ENCODE results near the gene KCNMA1.

Gene KCNMA1

GRCh38 chr10:77506517-77507200 is 130.9 kb downstream of the KCNMA1 start:
- DNase-seq (ENCODE audit: low read depth): no peak

- no peak for DNase-seq (ENCODE audit: low read depth)
Measured at GRCh38 chr10:77505431-77506334, 131.9 kb downstream of the KCNMA1 start.

DNA sequence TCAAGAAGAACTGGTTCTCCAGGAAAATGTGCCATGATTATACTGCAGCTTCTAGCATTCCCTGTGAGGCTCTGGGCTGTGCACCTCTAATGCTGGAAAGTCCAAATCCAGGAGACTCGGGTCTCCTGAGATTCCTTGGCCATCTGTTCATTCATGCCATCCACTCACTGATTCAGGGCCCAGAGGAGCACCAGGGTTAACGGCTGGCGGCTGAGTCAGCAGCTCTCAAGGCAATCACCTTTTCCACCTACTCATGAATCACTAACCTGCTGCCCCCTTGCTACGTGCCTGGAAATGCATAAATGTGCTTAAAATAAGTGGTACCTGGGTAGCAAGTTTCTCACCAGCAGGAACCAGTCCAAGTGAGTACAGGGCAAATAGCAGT is 132.7 kb downstream of the KCNMA1 start:
- no peak for DNase-seq (ENCODE audit: low read depth)

- DNase-seq (ENCODE audit: low read depth): no peak
Measured at GRCh38 chr10:77504196-77504872, 133.3 kb downstream of the KCNMA1 start.

DNA sequence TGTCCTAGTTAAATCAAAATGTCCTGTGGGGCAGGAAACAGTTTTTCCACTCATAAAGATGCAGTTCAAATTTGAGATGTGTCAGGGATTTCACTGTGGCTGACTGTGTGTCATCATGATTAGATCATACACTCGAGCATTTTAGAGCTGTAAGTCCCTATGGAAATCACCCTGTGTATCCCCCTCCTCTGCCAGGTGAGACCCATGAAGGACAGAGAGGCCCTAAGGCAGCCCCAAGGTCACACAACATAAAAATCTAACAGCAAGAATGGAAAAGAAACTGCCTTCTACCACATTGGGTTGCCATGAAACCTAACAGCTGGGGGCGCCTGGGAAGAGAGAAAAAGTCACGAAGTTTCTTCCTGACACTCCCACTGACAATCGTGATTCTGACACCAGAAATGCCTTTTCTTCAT is 135.8 kb downstream of the KCNMA1 start:
- DNase-seq (ENCODE audit: low read depth): no peak

DNA sequence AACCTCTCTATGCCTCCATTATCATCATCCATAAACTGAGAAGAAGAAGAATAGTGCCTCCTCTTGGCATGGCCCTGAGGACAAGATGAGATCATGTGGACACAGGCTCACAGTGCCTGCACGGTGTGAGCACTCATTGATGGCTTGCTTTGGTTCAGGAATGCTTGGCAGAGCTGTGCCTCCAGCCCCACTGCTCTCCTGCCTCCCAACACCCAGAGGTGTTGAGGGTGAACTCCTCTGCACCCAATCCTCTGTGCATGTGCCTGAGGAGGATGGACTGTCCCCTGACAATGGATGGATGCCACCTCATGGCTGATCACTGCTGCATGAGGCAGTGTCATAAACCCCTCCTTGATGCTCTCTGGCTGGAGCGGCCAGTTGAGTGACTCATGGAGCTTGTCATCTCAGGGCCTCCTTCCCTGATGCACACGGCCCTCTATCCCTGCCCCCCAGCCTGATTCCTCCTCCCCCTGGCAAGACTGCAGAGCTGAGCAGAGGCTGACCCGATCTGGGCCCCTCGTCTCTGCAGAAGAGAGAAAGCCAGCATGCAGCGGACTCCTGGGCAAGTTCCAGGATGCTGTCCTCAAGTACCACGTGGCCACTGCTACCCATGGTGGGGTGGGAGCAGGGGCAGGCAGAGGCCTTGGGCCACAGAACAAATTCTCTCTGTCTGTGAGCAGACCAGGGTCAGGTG is 136.3 kb downstream of the KCNMA1 start:
- DNase-seq (ENCODE audit: low read depth): no peak

DNA sequence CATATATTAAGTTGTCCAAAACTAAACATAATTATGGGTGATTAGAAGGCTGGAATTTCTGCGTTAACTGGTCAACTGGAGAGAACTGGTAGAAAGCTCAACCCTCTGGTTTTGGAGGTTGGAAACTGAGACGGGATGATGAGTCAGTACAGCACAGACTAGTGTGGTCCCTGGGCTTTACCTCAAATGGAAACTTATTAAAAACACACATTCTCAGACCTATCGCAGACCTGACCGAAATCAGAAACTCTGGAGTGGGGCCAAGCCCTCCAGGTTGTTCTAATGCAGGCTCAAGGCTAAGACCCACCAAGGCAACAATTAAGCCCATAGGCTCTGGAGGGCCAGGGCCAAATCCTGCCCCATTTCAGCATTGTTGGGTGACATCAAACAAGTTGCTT is 136.9 kb downstream of the KCNMA1 start:
- no peak for DNase-seq (ENCODE audit: low read depth)

DNA sequence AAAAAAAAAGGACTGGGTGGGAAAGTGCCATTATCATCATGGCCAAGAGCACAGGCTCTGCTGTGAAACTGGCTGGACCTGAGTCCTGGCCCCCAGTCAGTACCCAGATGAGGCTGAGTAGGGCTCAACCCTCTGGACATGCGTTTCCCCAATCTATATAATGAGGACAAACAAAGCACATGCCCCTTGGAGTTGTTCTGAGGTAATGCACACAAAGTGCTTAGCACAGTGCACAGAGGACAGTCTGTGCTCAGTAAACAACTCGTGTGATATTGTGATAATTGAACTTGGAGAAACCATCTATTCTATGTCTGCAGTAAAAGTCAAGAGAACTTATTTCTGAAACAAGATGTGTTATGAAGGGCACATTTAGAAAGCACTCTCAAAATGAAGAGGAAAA is 138.8 kb downstream of the KCNMA1 start:
- no peak for DNase-seq (ENCODE audit: low read depth)

- no peak for DNase-seq (ENCODE audit: low read depth)
Measured at GRCh38 chr10:77498210-77498609, 139.4 kb downstream of the KCNMA1 start.

DNA sequence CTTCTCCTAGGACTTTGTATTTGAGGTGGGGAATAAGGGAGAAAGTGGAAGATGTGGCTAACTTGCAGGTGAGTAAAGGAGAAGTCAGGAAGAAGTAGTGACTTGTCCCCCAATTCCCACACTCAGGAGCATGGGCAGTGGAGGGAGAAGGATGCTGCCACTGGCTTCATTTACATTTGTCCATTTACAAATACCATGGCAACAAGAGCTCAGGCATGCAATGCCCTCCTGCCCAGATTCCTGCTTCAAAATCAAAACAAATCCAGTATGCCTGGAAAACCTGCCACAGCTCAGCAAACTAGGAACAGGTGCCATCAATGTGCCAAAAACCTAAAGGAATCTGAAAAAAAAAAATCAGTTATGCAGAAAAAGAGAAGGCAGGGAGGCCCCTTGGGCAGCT is 139.9 kb downstream of the KCNMA1 start:
- DNase-seq (ENCODE audit: low read depth): no peak

GRCh38 chr10:77496941-77497420 is 140.6 kb downstream of the KCNMA1 start:
- DNase-seq (ENCODE audit: low read depth): no peak

DNA sequence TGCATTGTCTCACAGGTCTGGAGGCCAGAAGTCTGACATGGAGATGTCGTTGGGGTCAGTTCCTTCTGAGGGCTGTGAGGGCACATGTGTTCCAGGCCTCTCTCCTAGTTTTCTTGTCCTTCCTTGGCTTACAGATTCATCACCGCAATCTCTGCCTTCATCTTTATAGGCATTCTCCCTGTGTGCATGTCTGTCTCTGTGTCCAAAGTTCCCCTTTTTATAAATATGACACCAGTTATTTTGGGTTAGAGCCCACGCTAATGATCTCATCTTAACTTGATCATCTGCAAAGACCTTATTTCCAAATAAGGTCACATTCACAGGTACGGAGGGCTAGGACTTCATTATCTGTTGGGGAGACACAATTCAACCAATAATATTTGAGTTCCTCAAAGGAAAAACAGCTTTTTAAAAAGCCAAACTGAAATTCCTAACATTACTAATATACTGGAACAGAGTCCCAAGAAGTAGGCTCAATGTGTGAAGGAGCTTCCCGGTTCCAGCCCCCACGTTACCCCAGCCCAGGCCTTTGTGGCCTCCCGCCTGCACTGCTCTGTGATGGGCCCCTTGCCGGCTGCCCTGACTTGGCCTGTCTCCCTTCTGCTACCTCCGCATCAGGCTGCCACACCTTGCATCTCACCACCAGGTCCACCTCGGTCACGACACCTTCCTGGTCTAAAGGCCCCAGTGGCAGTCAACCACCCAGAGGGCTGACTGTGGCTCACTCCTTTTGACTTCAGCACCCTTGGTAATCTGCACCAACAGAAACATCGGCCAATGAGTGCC is 142.7 kb downstream of the KCNMA1 start:
- no peak for DNase-seq (ENCODE audit: low read depth)

DNA sequence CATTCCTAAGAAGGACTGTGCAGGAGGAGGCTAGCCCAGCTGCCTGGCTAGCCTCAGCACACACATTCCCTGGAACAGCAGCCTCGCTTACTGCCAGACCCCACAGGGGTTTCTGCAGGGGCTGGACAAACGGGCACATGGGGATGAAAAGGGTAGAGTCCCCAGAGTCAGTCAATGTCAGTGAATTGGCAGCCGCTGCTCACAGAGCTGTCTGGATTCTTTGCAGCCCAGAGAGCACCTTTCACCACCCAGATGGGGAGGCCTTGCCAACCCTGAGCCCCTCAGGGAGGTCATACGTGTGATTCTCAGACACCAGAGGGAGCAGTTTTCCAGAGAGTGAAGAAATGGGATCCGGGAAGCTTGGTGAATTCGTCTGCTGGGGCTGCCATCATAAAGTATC is 143.3 kb downstream of the KCNMA1 start:
- DNase-seq (ENCODE audit: low read depth): no peak

DNA sequence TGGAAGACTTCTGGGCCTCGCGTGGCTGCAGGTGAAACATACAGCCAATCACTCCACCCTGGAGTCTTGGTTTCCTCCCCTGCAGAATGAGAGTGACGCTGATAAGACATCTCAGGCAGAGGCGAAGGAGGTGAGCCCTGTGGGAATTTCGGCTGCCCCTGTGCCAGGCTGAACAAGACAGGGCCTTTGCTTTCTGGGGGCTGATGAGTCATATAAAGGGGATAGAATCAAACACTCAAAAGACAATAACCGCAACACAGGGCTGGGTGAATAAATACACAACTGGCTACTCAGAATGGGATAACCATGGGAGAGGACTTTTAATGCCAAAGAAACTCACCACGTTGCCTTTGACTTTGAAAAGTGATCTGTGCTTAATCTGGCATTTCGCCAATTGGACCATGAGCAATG is 143.8 kb downstream of the KCNMA1 start:
- DNase-seq (ENCODE audit: low read depth): no peak

GRCh38 chr10:77493239-77493806 is 144.3 kb downstream of the KCNMA1 start:
- no peak for DNase-seq (ENCODE audit: low read depth)

GRCh38 chr10:77492368-77492994 is 145.1 kb downstream of the KCNMA1 start:
- DNase-seq (ENCODE audit: low read depth): no peak

DNA sequence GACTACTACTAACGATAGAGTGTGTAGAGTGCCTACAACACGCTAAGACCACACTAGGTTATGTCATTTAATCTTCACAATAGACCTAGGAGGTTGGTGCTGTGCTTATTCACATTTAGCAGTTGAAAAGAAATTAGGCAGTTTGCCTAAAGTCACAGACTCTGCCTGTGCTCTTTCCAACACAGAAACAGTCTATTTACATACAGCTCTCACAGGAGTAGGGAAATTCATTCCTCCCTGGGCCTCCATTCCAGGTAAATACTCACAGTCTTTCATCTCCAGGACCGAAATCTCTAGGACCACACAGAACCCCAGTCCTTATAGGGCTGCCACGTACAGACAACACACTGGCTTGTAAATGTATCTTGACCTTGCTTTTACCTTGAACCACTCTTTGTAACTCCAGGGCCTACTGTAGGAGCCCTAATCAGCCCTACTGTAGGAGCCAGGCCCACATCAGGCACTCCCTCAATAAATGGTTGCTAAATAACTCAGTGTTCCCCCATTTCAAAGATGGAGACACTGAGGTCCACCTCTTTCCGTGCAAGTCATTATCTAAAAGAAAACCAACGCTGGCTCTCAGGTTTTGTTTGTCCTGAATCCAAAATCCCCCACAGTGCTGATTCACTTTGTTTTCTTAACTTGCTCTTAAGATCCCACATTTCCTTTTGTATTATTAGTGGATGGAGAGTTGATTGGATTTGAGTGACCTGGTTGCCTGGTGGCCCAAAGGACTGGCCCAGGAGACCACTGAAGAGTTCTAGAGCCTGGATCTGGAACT is 146.9 kb downstream of the KCNMA1 start:
- no peak for DNase-seq (ENCODE audit: low read depth)

- no peak for DNase-seq (ENCODE audit: low read depth)
Measured at GRCh38 chr10:77486517-77486916, 151.1 kb downstream of the KCNMA1 start.

GRCh38 chr10:77485847-77486246 is 151.8 kb downstream of the KCNMA1 start:
- no peak for DNase-seq (ENCODE audit: low read depth)

- no peak for DNase-seq (ENCODE audit: low read depth)
Measured at GRCh38 chr10:77482072-77482471, 155.5 kb downstream of the KCNMA1 start.

Measured in CMK (cell line).